BLaER1 (cell line): Measurements from ENCODE around the gene SNF8.
"Not testable (repeated sequence)": the region's sequence is repeated elsewhere in the genome, so short reads cannot be mapped to it uniquely, and the experiment has no call there.

Experiments
- H3K27ac ChIP-seq: shearing (Covaris generic); formaldehyde crosslinking; 2 replicates; pipeline ENCODE4 v1.8.1; 2022
- H3K27me3 ChIP-seq: shearing (Covaris generic); formaldehyde crosslinking; 2 replicates; pipeline ENCODE4 v1.8.1; 2022
- H3K36me3 ChIP-seq: shearing (Covaris generic); formaldehyde crosslinking; 2 replicates; pipeline ENCODE4 v1.8.1; 2022
- H3K4me1 ChIP-seq: shearing (Covaris generic); formaldehyde crosslinking; 2 replicates; pipeline ENCODE4 v1.8.1; 2022
- H3K4me2 ChIP-seq: shearing (Covaris generic); formaldehyde crosslinking; 2 replicates; pipeline ENCODE4 v1.8.1; 2022
- H3K4me3 ChIP-seq: shearing (Covaris generic); formaldehyde crosslinking; 2 replicates; pipeline ENCODE4 v1.8.1; 2022
- H3K9ac ChIP-seq: shearing (Covaris generic); formaldehyde crosslinking; 2 replicates; pipeline ENCODE4 v1.8.1; 2022
- H3K9me3 ChIP-seq: shearing (Covaris generic); formaldehyde crosslinking; 2 replicates; pipeline ENCODE4 v1.8.1; 2022
- H4K20me1 ChIP-seq: shearing (Covaris generic); formaldehyde crosslinking; 2 replicates; pipeline ENCODE4 v1.8.1; 2022
- Cebpa-rat ChIP-seq: shearing (Covaris generic); IDR thresholded peaks from 2 replicates; pipeline ENCODE4 v1.8.1; 2022

Gene SNF8

GRCh38 chr17:48970865-48971687 is 26.4 kb upstream of the SNF8 start:
- Histone ChIP-seq H3K9ac (no peak overlapping the region), H3K4me3 (no peak overlapping the region), H3K9me3 (no peaks in the 10 kb centered on the region), H3K27me3 (no peaks in the 10 kb centered on the region), H3K27ac (no peak overlapping the region), H4K20me1 (no peaks in the 10 kb centered on the region), H3K4me1 (no peaks in the 10 kb centered on the region), H3K4me2 (no peak overlapping the region), H3K36me3 (no peaks in the 10 kb centered on the region)
- TF ChIP-seq Cebpa-rat = no peak

- Histone ChIP-seq H3K4me1 (no peaks in the 10 kb centered on the region), H3K36me3 (no peaks in the 10 kb centered on the region), H3K27me3 (no peaks in the 10 kb centered on the region), H3K9ac (no peak overlapping the region), H3K4me2 (no peak overlapping the region), H4K20me1 (no peaks in the 10 kb centered on the region), H3K4me3 (no peak overlapping the region), H3K9me3 (no peaks in the 10 kb centered on the region), H3K27ac (no peak overlapping the region)
- TF ChIP-seq Cebpa-rat = no peak
Measured at GRCh38 chr17:48970224-48970623, 25.6 kb upstream of the SNF8 start.

GRCh38 chr17:48961516-48962233 is 17.0 kb upstream of the SNF8 start:
- H3K27me3 ChIP-seq = 0 out of 2 replicates have a peak, but pooled peaks cover 8% of the 10 kb centered on the region
- no peak overlapping the region for H3K9ac ChIP-seq
- H3K4me2 ChIP-seq = no peak overlapping the region
- no peak for TF ChIP-seq Cebpa-rat
- H4K20me1 ChIP-seq = no peaks in the 10 kb centered on the region
- no peaks in the 10 kb centered on the region for H3K4me1 ChIP-seq
- H3K4me3 ChIP-seq = no peak overlapping the region
- no peaks in the 10 kb centered on the region for H3K36me3 ChIP-seq
- no peak overlapping the region for H3K27ac ChIP-seq
- no peaks in the 10 kb centered on the region for H3K9me3 ChIP-seq

- no peaks in the 10 kb centered on the region for H3K9me3 ChIP-seq
- TF ChIP-seq Cebpa-rat = no peak
- H3K4me1 ChIP-seq = no peaks in the 10 kb centered on the region
- no peak overlapping the region for H3K4me3 ChIP-seq
- 0 out of 2 replicates have a peak, but pooled peaks cover 8% of the 10 kb centered on the region for H3K27me3 ChIP-seq
- H3K4me2 ChIP-seq = no peak overlapping the region
- no peaks in the 10 kb centered on the region for H3K36me3 ChIP-seq
- no peaks in the 10 kb centered on the region for H4K20me1 ChIP-seq
- no peak overlapping the region for H3K9ac ChIP-seq
- no peak overlapping the region for H3K27ac ChIP-seq
Measured at GRCh38 chr17:48960834-48961515, 16.3 kb upstream of the SNF8 start.

GRCh38 chr17:48954300-48954755 is 9.7 kb upstream of the SNF8 start:
- Histone ChIP-seq H3K4me1 (peaks cover 23% of the 10 kb centered on the region), H3K27ac (no peak overlapping the region), H4K20me1 (no peaks in the 10 kb centered on the region), H3K4me3 (no peak overlapping the region), H3K9me3 (no peaks in the 10 kb centered on the region), H3K9ac (no peak overlapping the region), H3K27me3 (no peaks in the 10 kb centered on the region), H3K4me2 (no peak overlapping the region), H3K36me3 (no peaks in the 10 kb centered on the region)
- no peak for TF ChIP-seq Cebpa-rat

GRCh38 chr17:48952904-48953303 is 8.3 kb upstream of the SNF8 start:
- Histone ChIP-seq H3K27me3 (no peaks in the 10 kb centered on the region), H4K20me1 (no peaks in the 10 kb centered on the region), H3K9me3 (no peaks in the 10 kb centered on the region), H3K4me2 (peak overlapping the region; percentile 59), H3K9ac (no peak overlapping the region), H3K27ac (no peak overlapping the region), H3K4me1 (peaks cover 23% of the 10 kb centered on the region), H3K36me3 (no peaks in the 10 kb centered on the region), H3K4me3 (no peak overlapping the region)
- no peak for TF ChIP-seq Cebpa-rat

- H3K36me3 ChIP-seq = no peaks in the 10 kb centered on the region
- no peak overlapping the region for H3K4me3 ChIP-seq
- no peak overlapping the region for H3K4me2 ChIP-seq
- TF ChIP-seq Cebpa-rat = no peak
- H3K4me1 ChIP-seq = peaks cover 23% of the 10 kb centered on the region
- H3K9ac ChIP-seq = no peak overlapping the region
- no peaks in the 10 kb centered on the region for H4K20me1 ChIP-seq
- H3K27ac ChIP-seq = no peak overlapping the region
- H3K9me3 ChIP-seq = no peaks in the 10 kb centered on the region
- no peaks in the 10 kb centered on the region for H3K27me3 ChIP-seq
Measured at GRCh38 chr17:48951572-48951971, 6.9 kb upstream of the SNF8 start.

- not testable (repeated sequence) for H4K20me1 ChIP-seq, H3K27me3 ChIP-seq, H3K9me3 ChIP-seq
- Histone ChIP-seq H3K36me3 (peaks cover 25% of the 10 kb centered on the region), H3K4me2 (peak overlapping the region; percentile 93), H3K4me1 (peaks cover 29% of the 10 kb centered on the region), H3K9ac (peak overlapping the region; percentile 90), H3K27ac (peak overlapping the region; percentile 85), H3K4me3 (peak overlapping the region; percentile 86)
Measured at GRCh38 chr17:48945261-48945651, 614 bp upstream of the SNF8 start.

GRCh38 chr17:48933035-48933434 is 11.6 kb downstream of the SNF8 start:
- no peak for TF ChIP-seq Cebpa-rat
- peaks cover 98% of the 10 kb centered on the region for H3K36me3 ChIP-seq

GRCh38 chr17:48930435-48930873 is 14.2 kb downstream of the SNF8 start:
- no peaks in the 10 kb centered on the region for H3K9me3 ChIP-seq
- peak overlapping the region; percentile 16; the same call in 1 of the 2 replicates for H3K4me2 ChIP-seq
- no peak for TF ChIP-seq Cebpa-rat
- peak overlapping the region; percentile 1; the same call in 1 of the 2 replicates for H3K27ac ChIP-seq
- no peak overlapping the region for H3K9ac ChIP-seq
- H3K27me3 ChIP-seq = no peaks in the 10 kb centered on the region
- peaks cover 83% of the 10 kb centered on the region for H4K20me1 ChIP-seq
- peaks cover 98% of the 10 kb centered on the region for H3K36me3 ChIP-seq
- H3K4me3 ChIP-seq = no peak overlapping the region
- H3K4me1 ChIP-seq = peaks cover 30% of the 10 kb centered on the region

More at GRCh38 chr17:48933035-48933434, 11.6 kb downstream of the SNF8 start:
- Histone ChIP-seq H3K4me3 (no peak overlapping the region), H3K27me3 (no peaks in the 10 kb centered on the region), H3K9me3 (no peaks in the 10 kb centered on the region), H3K27ac (no peak overlapping the region), H3K4me2 (no peak overlapping the region), H3K9ac (no peak overlapping the region), H3K4me1 (peaks cover 20% of the 10 kb centered on the region), H4K20me1 (peaks cover 59% of the 10 kb centered on the region)
